GM13976 (cell line): ENCODE measurements around the gene RAB11A.

Experiments
- DNase-seq: peaks from one replicate; pipeline ENCODE4 v3.0.0; 2012; ENCODE audit warnings: low spot score
- in situ Hi-C: fragments of 300-500 bp; cut with MboI; formaldehyde crosslinking; loops from one replicate; pipeline ENCODE4 v1.12.0; 2022; ENCODE audit warnings: low sequenced_read_pairs, mixed read lengths, inconsistent platforms; ENCODE audit not compliant: unreplicated experiment
- TF ChIP-seq, protein P1 (sequence below): IDR thresholded peaks from 2 replicates; pipeline ENCODE4 v1.5.1; 2012; ENCODE audit warnings: borderline replicate concordance, mild to moderate bottlenecking; ENCODE audit not compliant: insufficient read depth; ENCODE audit errors: extremely low read depth, missing control alignments, control extremely low read depth

RAB11A gene

DNA sequence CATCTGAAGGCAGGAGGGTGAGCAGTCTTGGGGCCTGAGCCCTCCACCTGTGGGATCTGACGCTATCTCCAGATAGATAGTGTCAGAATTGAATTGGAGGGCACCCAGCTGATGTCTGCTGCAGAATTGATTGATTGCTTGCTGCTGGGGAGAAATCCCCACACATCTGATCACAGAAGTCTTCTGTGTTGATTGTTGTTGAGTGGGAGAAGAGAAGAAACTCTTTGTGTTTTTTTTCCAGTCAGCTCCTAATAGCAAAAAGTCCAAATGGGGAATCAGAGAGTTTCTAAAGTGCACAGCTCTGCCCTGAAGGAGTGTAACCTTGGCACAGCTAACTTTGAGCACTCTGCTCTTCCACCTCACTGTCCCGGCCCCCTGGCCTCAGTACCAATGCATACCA, 66.1 kb downstream of the RAB11A start:
- in situ Hi-C loops: no loop called here
- DNase-seq: no peak
- TF ChIP-seq, protein P1, sequence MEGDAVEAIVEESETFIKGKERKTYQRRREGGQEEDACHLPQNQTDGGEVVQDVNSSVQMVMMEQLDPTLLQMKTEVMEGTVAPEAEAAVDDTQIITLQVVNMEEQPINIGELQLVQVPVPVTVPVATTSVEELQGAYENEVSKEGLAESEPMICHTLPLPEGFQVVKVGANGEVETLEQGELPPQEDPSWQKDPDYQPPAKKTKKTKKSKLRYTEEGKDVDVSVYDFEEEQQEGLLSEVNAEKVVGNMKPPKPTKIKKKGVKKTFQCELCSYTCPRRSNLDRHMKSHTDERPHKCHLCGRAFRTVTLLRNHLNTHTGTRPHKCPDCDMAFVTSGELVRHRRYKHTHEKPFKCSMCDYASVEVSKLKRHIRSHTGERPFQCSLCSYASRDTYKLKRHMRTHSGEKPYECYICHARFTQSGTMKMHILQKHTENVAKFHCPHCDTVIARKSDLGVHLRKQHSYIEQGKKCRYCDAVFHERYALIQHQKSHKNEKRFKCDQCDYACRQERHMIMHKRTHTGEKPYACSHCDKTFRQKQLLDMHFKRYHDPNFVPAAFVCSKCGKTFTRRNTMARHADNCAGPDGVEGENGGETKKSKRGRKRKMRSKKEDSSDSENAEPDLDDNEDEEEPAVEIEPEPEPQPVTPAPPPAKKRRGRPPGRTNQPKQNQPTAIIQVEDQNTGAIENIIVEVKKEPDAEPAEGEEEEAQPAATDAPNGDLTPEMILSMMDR: no peak

DNA sequence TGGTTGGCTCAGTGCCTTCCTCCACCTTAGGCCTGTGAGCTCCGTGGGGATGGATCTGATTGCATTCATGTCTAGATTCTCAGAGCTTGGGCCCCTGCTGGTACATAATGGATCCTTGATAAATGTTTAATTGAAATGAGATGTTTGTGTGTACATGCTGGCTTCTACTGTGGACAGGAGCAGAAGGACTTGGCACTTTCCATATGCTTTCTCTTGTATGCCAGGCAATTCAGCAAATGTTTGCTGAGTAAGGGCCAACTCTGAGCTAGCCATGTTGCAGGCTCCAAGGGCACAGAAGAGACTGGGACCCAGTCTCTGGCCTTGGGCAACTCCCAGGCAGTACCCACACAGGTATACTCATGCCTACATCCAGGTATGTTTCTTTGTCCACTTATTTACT, 67.0 kb downstream of the RAB11A start:
- in situ Hi-C loops: no loop called here
- TF ChIP-seq, protein P1: no peak
- no peak for DNase-seq

DNA sequence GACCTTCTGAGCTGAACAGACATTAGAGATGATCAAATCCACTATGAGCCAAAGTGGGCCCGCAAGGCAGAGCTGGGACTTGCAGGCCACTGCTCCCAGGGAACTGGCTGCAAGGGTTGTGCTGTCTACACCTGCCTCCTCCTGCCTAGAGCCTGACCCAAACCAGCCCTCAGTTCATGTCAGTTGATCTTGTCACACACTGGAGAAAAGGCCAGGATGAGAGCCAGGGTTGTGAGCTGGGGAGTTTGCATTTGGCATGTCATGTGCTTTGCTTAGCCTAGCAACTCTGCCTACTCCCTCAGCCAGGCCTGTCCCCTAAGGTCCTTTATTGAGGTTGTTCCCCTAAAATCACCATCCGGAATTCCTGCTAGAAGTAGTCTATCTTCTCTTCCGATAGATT, 67.8 kb downstream of the RAB11A start:
- no peak for DNase-seq
- TF ChIP-seq, protein P1: no peak
- in situ Hi-C loops: no loop called here

GRCh38 chr15:65937476-65937875, 68.2 kb downstream of the RAB11A start:
- in situ Hi-C loops: no loop called here
- TF ChIP-seq, protein P1: no peak
- DNase-seq: no peak

GRCh38 chr15:65938604-65939003, 69.3 kb downstream of the RAB11A start:
- in situ Hi-C loops: no loop called here
- DNase-seq: no peak
- TF ChIP-seq, protein P1: no peak

DNA sequence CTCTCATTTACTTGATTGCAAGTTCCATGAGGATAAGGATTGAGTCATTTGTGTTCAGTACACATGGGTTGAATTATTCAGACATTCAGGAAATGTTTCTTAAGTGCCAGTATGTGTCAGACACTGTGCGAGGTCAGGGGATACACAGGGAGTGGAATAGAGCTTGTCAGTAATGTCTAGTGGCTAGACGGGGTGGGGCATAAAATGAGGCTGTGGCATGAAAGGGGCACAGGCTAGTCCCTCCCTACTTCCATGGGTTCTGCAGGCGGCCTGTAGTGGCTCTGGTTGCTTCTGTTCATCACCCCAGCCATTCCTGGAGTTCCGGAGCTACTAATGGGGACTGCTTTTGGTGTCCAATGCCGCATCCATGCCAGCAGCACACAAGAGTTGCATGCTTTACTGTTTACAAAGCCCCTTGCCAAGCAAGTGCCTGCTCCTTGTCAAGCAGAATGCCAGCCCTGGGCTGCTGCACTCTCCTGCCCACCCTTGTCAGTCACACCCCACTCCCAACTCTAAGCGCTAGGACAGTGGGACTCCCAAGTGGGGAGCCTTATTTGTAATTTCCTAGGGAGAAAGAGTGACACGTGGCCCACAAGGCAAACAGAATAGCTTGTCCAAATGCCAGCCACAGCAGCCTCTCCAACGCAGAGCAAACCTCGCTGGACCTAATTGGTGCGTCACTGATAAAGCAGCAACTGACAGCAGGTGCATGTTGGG, 70.8 kb downstream of the RAB11A start:
- TF ChIP-seq, protein P1: no peak
- in situ Hi-C loops: no loop called here
- DNase-seq: no peak
